HG02943 (cell line): ENCODE measurements around the gene RASGRP2.

ENCODE experiments used
- ATAC-seq: cut with Tn5 transposase; IDR thresholded peaks from one replicate; pipeline ENCODE4 v1.9.1; 2021; ENCODE audit warnings: mild to moderate bottlenecking, low read depth, moderate library complexity; ENCODE audit not compliant: unreplicated experiment

The RASGRP2 gene

GRCh38 chr11:64743591-64744543, at the start of gene RASGRP2:
TSS of gene RASGRP2 (minus strand) at chr11:64744142. CDS start at chr11:64742866, 1,276 bp downstream.
- no peak for ATAC-seq

GRCh38 chr11:64792482-64792881, 48.5 kb upstream of the RASGRP2 start:
- no peak for ATAC-seq

- no peak for ATAC-seq
These were observed 47.9 kb upstream of the RASGRP2 start for GRCh38 chr11:64791781-64792291.

GRCh38 chr11:64790205-64791095, 46.5 kb upstream of the RASGRP2 start:
- ATAC-seq, result no peak

GRCh38 chr11:64789331-64790204, 45.6 kb upstream of the RASGRP2 start:
- ATAC-seq, result no peak

- no peak for ATAC-seq
These were observed 44.6 kb upstream of the RASGRP2 start for GRCh38 chr11:64788321-64789215.

- no peak for ATAC-seq
These were observed 43.8 kb upstream of the RASGRP2 start for GRCh38 chr11:64787526-64788320.

- no peak for ATAC-seq
These were observed 42.4 kb upstream of the RASGRP2 start for GRCh38 chr11:64786308-64786707.

GRCh38 chr11:64784813-64785581, 41.1 kb upstream of the RASGRP2 start:
- ATAC-seq, result no peak

GRCh38 chr11:64778473-64779298, 34.7 kb upstream of the RASGRP2 start, which contains the start of gene SF1:
TSS of gene SF1 (minus strand) at chr11:64778542. CDS start at chr11:64778392, 150 bp downstream.
- ATAC-seq, result peak; percentile 85

GRCh38 chr11:64778223-64778472, 34.2 kb upstream of the RASGRP2 start:
- ATAC-seq, result no peak

- ATAC-seq, result no peak
These were observed 33.7 kb upstream of the RASGRP2 start for GRCh38 chr11:64777449-64778222.

- ATAC-seq, result no peak
These were observed 32.9 kb upstream of the RASGRP2 start for GRCh38 chr11:64776875-64777274.

GRCh38 chr11:64776425-64776824, 32.5 kb upstream of the RASGRP2 start:
- ATAC-seq, result no peak

GRCh38 chr11:64774144-64774543, 30.2 kb upstream of the RASGRP2 start:
- ATAC-seq, result no peak
